DOHH2 (cell line): Measurements from ENCODE around the gene ANKMY1.

ENCODE experiments used
- H3F3A ChIP-seq: fragments of 200-600 bp; sonication (generic), shearing (Covaris generic); 2 replicates; pipeline ENCODE4 v1.6.0; 2016; ENCODE audit warnings: antibody characterized with exemption, mild to moderate bottlenecking; ENCODE audit not compliant: control insufficient read depth, insufficient read depth
- H3K27ac ChIP-seq: fragments of 200-600 bp; sonication (generic); 2 replicates; pipeline ENCODE4 v1.5.1; 2014; ENCODE audit warnings: low read depth, mild to moderate bottlenecking, low read length, moderate library complexity
- H3K27me3 ChIP-seq: fragments of 200-600 bp; sonication (generic); 2 replicates; pipeline ENCODE4 v1.6.1; 2014; ENCODE audit warnings: mild to moderate bottlenecking, low read length, mixed read lengths; ENCODE audit not compliant: control insufficient read depth
- H3K36me3 ChIP-seq: fragments of 200-600 bp; sonication (generic); 2 replicates; pipeline ENCODE4 v1.6.1; 2014; ENCODE audit warnings: mild to moderate bottlenecking, low read length, moderate library complexity, mixed read lengths; ENCODE audit not compliant: control insufficient read depth
- H3K4me1 ChIP-seq: fragments of 200-600 bp; sonication (generic); 2 replicates; pipeline ENCODE4 v1.6.1; 2014; ENCODE audit warnings: mild to moderate bottlenecking, low read length, mixed read lengths; ENCODE audit not compliant: control insufficient read depth
- H3K4me2 ChIP-seq: fragments of 200-600 bp; sonication (generic); 2 replicates; pipeline ENCODE4 v1.6.0; 2014; ENCODE audit warnings: mild to moderate bottlenecking, low read length, moderate library complexity
- H3K4me3 ChIP-seq: fragments of 200-600 bp; sonication (generic); 2 replicates; pipeline ENCODE4 v1.5.1; 2014; ENCODE audit warnings: mild to moderate bottlenecking, low read length, mixed read lengths
- H3K79me2 ChIP-seq: fragments of 200-600 bp; sonication (generic); 2 replicates; pipeline ENCODE4 v1.6.1; 2014; ENCODE audit warnings: mild to moderate bottlenecking, low read length, mixed read lengths; ENCODE audit not compliant: control insufficient read depth
- H3K9me2 ChIP-seq: fragments of 200-600 bp; sonication (generic); replicated peaks from 2 replicates; pipeline ENCODE4 v1.6.1; 2014; ENCODE audit warnings: mild to moderate bottlenecking, low read length, mixed read lengths; ENCODE audit not compliant: control insufficient read depth
- H3K9me3 ChIP-seq: fragments of 200-600 bp; sonication (generic); 2 replicates; pipeline ENCODE4 v1.6.1; 2014; ENCODE audit warnings: antibody characterized with exemption, low read length, mixed read lengths; ENCODE audit not compliant: control insufficient read depth, insufficient read depth
- H4K20me1 ChIP-seq: fragments of 200-600 bp; sonication (generic); 2 replicates; pipeline ENCODE4 v1.6.0; 2014; ENCODE audit warnings: low read depth, mild to moderate bottlenecking, antibody characterized with exemption, low read length, moderate library complexity; ENCODE audit not compliant: control insufficient read depth, insufficient read depth
- EZH2phosphoT487 ChIP-seq: fragments of 200-600 bp; sonication (generic); IDR thresholded peaks from 2 replicates; pipeline ENCODE4 v1.6.1; 2017; ENCODE audit warnings: borderline replicate concordance, mild to moderate bottlenecking, antibody characterized with exemption, low read length, moderate library complexity, mixed read lengths
- TF ChIP-seq, protein P1 (sequence below): fragments of 200-600 bp; sonication (generic); IDR thresholded peaks from one replicate; pipeline ENCODE4 v1.5.1; 2014; ENCODE audit warnings: antibody characterized with exemption, mild to moderate bottlenecking, low read depth, low read length; ENCODE audit not compliant: poor library complexity, severe bottlenecking

The ANKMY1 gene

GRCh38 chr2:240507060-240507777 is 50.6 kb downstream of the ANKMY1 start:
- TF ChIP-seq, protein P1, sequence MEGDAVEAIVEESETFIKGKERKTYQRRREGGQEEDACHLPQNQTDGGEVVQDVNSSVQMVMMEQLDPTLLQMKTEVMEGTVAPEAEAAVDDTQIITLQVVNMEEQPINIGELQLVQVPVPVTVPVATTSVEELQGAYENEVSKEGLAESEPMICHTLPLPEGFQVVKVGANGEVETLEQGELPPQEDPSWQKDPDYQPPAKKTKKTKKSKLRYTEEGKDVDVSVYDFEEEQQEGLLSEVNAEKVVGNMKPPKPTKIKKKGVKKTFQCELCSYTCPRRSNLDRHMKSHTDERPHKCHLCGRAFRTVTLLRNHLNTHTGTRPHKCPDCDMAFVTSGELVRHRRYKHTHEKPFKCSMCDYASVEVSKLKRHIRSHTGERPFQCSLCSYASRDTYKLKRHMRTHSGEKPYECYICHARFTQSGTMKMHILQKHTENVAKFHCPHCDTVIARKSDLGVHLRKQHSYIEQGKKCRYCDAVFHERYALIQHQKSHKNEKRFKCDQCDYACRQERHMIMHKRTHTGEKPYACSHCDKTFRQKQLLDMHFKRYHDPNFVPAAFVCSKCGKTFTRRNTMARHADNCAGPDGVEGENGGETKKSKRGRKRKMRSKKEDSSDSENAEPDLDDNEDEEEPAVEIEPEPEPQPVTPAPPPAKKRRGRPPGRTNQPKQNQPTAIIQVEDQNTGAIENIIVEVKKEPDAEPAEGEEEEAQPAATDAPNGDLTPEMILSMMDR, result no peak
- TF ChIP-seq EZH2phosphoT487, result no peak
- Histone ChIP-seq H3K9me3 (no peaks in the 10 kb centered on the region), H3K27me3 (no peaks in the 10 kb centered on the region), H3F3A (no peaks in the 10 kb centered on the region), H3K4me1 (no peaks in the 10 kb centered on the region), H3K4me2 (no peak overlapping the region), H3K9me2 (no peaks in the 10 kb centered on the region), H3K4me3 (no peak overlapping the region), H3K27ac (no peak overlapping the region), H3K36me3 (peaks cover 7% of the 10 kb centered on the region), H4K20me1 (no peaks in the 10 kb centered on the region), H3K79me2 (no peaks in the 10 kb centered on the region)

DNA sequence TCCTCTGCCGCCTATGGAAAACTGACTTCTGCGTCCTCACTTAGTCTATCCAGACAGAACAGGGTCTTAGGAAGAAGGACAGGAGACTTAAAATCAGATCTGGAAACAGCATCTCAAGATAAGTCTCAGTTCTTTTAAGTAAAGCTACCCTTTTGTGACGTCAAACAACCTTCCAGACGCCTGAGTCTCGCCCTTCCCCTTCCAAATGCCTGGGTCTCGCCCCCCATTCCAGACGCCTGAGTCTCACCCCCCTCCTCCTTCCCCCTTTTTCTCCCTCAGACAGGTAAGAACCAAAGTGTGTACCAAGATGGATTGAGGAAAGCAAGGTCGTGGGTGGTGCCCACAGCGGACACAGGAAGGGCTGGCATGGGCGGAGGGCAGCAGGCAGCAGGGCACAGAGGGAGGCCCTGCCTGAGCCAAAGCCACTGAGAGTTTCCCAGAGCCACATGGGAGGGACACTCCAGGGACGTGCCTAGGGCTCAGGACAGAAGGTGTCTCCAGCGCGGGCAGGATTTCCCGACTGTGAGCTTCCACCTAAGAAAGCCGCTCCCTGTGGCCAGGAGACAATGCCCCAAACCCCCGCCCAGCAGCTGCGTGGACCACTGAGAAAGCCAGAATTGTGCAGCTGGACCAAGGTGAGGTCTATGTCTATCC is 51.3 kb downstream of the ANKMY1 start:
- H3K27ac ChIP-seq, result no peak overlapping the region
- no peak overlapping the region for H3K4me2 ChIP-seq
- no peaks in the 10 kb centered on the region for H3F3A ChIP-seq
- H3K9me3 ChIP-seq, result no peaks in the 10 kb centered on the region
- peaks cover 2% of the 10 kb centered on the region; the same call in 1 of the 2 replicates for H3K36me3 ChIP-seq
- H3K27me3 ChIP-seq, result no peaks in the 10 kb centered on the region
- H3K4me1 ChIP-seq, result no peaks in the 10 kb centered on the region
- no peaks in the 10 kb centered on the region for H3K9me2 ChIP-seq
- TF ChIP-seq, protein P1, result no peak
- no peak for TF ChIP-seq EZH2phosphoT487
- H3K4me3 ChIP-seq, result no peak overlapping the region
- H4K20me1 ChIP-seq, result no peaks in the 10 kb centered on the region
- no peaks in the 10 kb centered on the region for H3K79me2 ChIP-seq

GRCh38 chr2:240505910-240506309 is 51.9 kb downstream of the ANKMY1 start:
- Histone ChIP-seq H3K9me2 (no peaks in the 10 kb centered on the region), H3K4me2 (no peak overlapping the region), H3K79me2 (no peaks in the 10 kb centered on the region), H3K27me3 (no peaks in the 10 kb centered on the region), H3K9me3 (no peaks in the 10 kb centered on the region), H3K4me3 (no peak overlapping the region), H3K36me3 (no peaks in the 10 kb centered on the region; the same call in 1 of the 2 replicates), H4K20me1 (no peaks in the 10 kb centered on the region), H3K27ac (no peak overlapping the region), H3F3A (no peaks in the 10 kb centered on the region), H3K4me1 (no peaks in the 10 kb centered on the region)
- no peak for TF ChIP-seq EZH2phosphoT487
- TF ChIP-seq, protein P1, result no peak
